Skeletal muscle tissue (tissue), 5 donors: ENCODE data around the gene SYT5. TPM values are rescaled to one million over a fixed set of nuclear protein-coding genes. Genes with fewer than 3 reads are reported as not detected.

Source experiments
- H3K27ac ChIP-seq: one replicate; pipeline ENCODE4 v1.7.0; 2013; ENCODE audit warnings: mild to moderate bottlenecking, low read depth, low read length, inconsistent platforms
- H3K27me3 ChIP-seq, 3 donors: one replicate each; pipeline ENCODE4 v1.7.0; 2013; ENCODE audit warnings: low read length in 3 of 3; ENCODE audit not compliant: control insufficient read depth in 3 of 3, insufficient read depth in 3 of 3
- H3K36me3 ChIP-seq, 3 donors: one replicate each; pipeline ENCODE4 v1.7.0; 2013; ENCODE audit warnings: low read length in 3 of 3; ENCODE audit not compliant: control insufficient read depth in 3 of 3, insufficient read depth in 3 of 3
- H3K4me1 ChIP-seq, 3 donors: one replicate each; pipeline ENCODE4 v1.7.0; 2013; ENCODE audit warnings: low read length in 3 of 3, mild to moderate bottlenecking in 3 of 3; ENCODE audit not compliant: control insufficient read depth in 3 of 3, insufficient read depth in 3 of 3
- H3K4me3 ChIP-seq, 3 donors: one replicate each; pipeline ENCODE4 v1.7.0; 2013; ENCODE audit warnings: low read length in 3 of 3
- H3K9ac ChIP-seq, 3 donors: one replicate each; pipeline ENCODE4 v1.7.0; 2013; ENCODE audit warnings: low read length in 3 of 3, mild to moderate bottlenecking in 3 of 3, moderate library complexity in 2 of 3, low read depth in 1 of 3
- H3K9me3 ChIP-seq, 3 donors: one replicate each; pipeline ENCODE4 v1.7.0; 2013; ENCODE audit warnings: low read length in 3 of 3; ENCODE audit not compliant: control insufficient read depth in 3 of 3
- small RNA-seq: library from RNA; depleted of rRNA; stranded (forward); fragments of <200 nt; gene quantifications from one replicate; pipeline ENCODE3, GENCODE V24; 2014
- total RNA-seq: library from RNA; depleted of rRNA; stranded (reverse); fragments of >200 nt; gene quantifications from one replicate; pipeline ENCODE4 v1.2.3, GENCODE V29; 2014
- donor health status: Osteomylitis.

Gene SYT5
- total RNA-seq, 1 donor from 2014 or later = not detected

- no peaks in the 10 kb centered on the region for H3K9me3 ChIP-seq
- H3K27ac ChIP-seq = no peak overlapping the region
- peaks cover 0 to 8% (median 3%) of the 10 kb centered on the region in 3 donors for H3K4me1 ChIP-seq
- no peak overlapping the region for H3K4me3 ChIP-seq
- H3K9ac ChIP-seq = no peak overlapping the region
- peaks cover 5 to 10% (median 8%) of the 10 kb centered on the region in 3 donors for H3K27me3 ChIP-seq
- peaks cover 3 to 26% (median 7%) of the 10 kb centered on the region in 3 donors for H3K36me3 ChIP-seq
Observed at GRCh38 chr19:55132453-55133129, 47.5 kb downstream of the SYT5 start.

- Histone ChIP-seq H3K36me3 (peaks cover 3 to 19% (median 7%) of the 10 kb centered on the region in 3 donors), H3K27me3 (peaks cover 5 to 10% (median 8%) of the 10 kb centered on the region in 3 donors), H3K4me1 (peaks cover 0 to 7% (median 3%) of the 10 kb centered on the region in 3 donors), H3K27ac (no peak overlapping the region), H3K4me3 (no peak overlapping the region), H3K9ac (no peak overlapping the region), H3K9me3 (no peaks in the 10 kb centered on the region)
Observed at GRCh38 chr19:55131421-55131820, 48.7 kb downstream of the SYT5 start.

Small RNA genes within 50 kb of the gene (small RNA-seq; reads per million reads assigned to genes)
- not detected for gene MIR7975
- not detected for gene RF01210

Other genes starting within 250 kb of the SYT5 start
- not detected for gene NLRP7, start 232.8 kb downstream of the SYT5 start, total RNA-seq
- 3.7 TPM for gene NLRP2, start 213.9 kb downstream of the SYT5 start, total RNA-seq
- 1.6 TPM for gene GP6, start 142.0 kb downstream of the SYT5 start, total RNA-seq
- 12.5 TPM for gene RDH13, start 117.1 kb downstream of the SYT5 start, total RNA-seq
- 1.0 TPM for gene EPS8L1, start 104.4 kb downstream of the SYT5 start, total RNA-seq
- 24.5 TPM for gene PPP1R12C, start 62.7 kb downstream of the SYT5 start, total RNA-seq
- gene TNNT1, start 31.1 kb downstream of the SYT5 start, total RNA-seq = 540 TPM
- gene TNNI3, start 22.6 kb downstream of the SYT5 start, total RNA-seq = 4.7 TPM
- not detected for gene DNAAF3, start 13.7 kb downstream of the SYT5 start, total RNA-seq
- under 0.01 TPM for gene PTPRH, start 29.2 kb upstream of the SYT5 start, total RNA-seq
- gene TMEM86B, start 48.5 kb upstream of the SYT5 start, total RNA-seq = 0.52 TPM
- gene PPP6R1, start 78.7 kb upstream of the SYT5 start, total RNA-seq = 11.0 TPM
- gene HSPBP1, start 99.8 kb upstream of the SYT5 start, total RNA-seq = 10.4 TPM
- 0.52 TPM for gene BRSK1, start 103.7 kb upstream of the SYT5 start, total RNA-seq
- 0.52 TPM for gene TMEM150B, start 145.1 kb upstream of the SYT5 start, total RNA-seq
- 8.9 TPM for gene KMT5C, start 159.6 kb upstream of the SYT5 start, total RNA-seq
- gene COX6B2, start 174.4 kb upstream of the SYT5 start, total RNA-seq = not detected
- not detected for gene GARIN5B, start 183.0 kb upstream of the SYT5 start, total RNA-seq
- not detected for gene IL11, start 190.2 kb upstream of the SYT5 start, total RNA-seq
- not detected for gene TMEM190, start 196.5 kb upstream of the SYT5 start, total RNA-seq
- not detected for gene TMEM238, start 204.0 kb upstream of the SYT5 start, total RNA-seq
- gene RPL28, start 205.6 kb upstream of the SYT5 start, total RNA-seq = 229 TPM
- gene UBE2S, start 227.5 kb upstream of the SYT5 start, total RNA-seq = 11.0 TPM